MM.1S (cell line): ENCODE measurements around the gene GMPS.

Experiments
- CTCF ChIP-seq: fragments of 300-600 bp; sonication (generic); IDR thresholded peaks from 2 replicates; pipeline ENCODE4 v1.5.1; 2016; ENCODE audit warnings: antibody characterized with exemption, low read length, mixed read lengths
- EZH2 ChIP-seq: fragments of 300-600 bp; sonication (generic); optimal IDR thresholded peaks from 2 replicates; pipeline ENCODE3; 2017; ENCODE audit warnings: low read depth, mild to moderate bottlenecking, antibody characterized with exemption, low read length, mixed read lengths
- EZH2phosphoT487 ChIP-seq: fragments of 300-600 bp; sonication (generic); IDR thresholded peaks from 2 replicates; pipeline ENCODE4 v1.6.1; 2018; ENCODE audit warnings: antibody characterized with exemption, low read length

DNA sequence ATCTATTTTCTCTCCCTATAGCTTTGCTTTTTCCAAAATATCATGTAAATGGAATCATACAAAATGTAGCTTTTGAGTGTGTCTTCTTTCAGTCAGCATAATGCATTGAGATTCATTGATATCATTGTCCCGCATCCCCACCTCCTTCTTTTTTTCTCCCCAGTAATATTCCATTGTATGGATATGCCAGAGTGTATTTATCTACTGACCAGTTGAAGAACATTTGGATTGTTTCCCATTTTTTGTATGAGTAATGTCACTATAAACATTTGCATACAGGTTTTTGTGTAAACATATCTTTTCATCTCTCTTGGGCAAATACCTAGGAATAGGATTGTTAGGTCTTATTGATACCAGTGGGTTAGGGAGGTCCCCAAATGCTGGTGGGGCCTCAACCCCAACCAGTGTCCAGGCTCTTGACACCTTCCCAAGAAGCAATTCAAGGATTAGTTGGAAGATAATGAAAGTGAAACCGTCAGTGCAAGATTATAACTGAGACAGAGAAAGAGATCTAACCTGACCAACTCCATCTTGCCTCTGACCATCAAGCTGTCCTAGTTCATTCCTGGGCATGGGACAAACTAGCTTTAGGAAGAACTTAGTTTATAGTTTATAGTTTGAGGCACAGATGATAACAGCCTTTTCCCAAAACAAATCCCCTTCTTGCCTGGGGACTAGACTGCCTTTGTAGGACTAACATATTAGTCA lies 8.8 kb upstream of the GMPS start:
- no peak for TF ChIP-seq CTCF
- TF ChIP-seq EZH2phosphoT487, result no peak
- TF ChIP-seq EZH2, result no peak
